HepG2 (cell line): Measurements from ENCODE around the gene NPW. TPM values are rescaled to one million over a fixed set of nuclear protein-coding genes. Genes with fewer than 3 reads are reported as not detected.

ENCODE experiments used
- ATAC-seq: fragments of 200-7000 bp; cut with Tn5 transposase; 3 replicates; pipeline ENCODE4 v1.9.1; 2020; ENCODE audit warnings: mild to moderate bottlenecking, moderate library complexity
- BruUV-seq: library from RNA; stranded (reverse); fragments of 400-500 nt; replicated peaks from 2 replicates; lab custom pipeline; 2021; lab: Mats Ljungman, UMichigan
- CTCF ChIA-PET: fragments of 300-600 bp; formaldehyde crosslinking; extraction: SDS; loops from one replicate; lab custom pipeline; 2021; ENCODE audit warnings: low total read pairs, inconsistent platforms, low intra/inter-chr PET ratio; lab: Yijun Ruan, JAX
- POLR2A ChIA-PET: fragments of 350-600 bp; sonication (Branson Sonifier 250); formaldehyde crosslinking; loops from one replicate; lab custom pipeline; 2020; ENCODE audit warnings: antibody characterized with exemption, inconsistent platforms; lab: Yijun Ruan, JAX
- DNase-seq: peaks from one replicate; pipeline ENCODE4 v3.0.0-alpha.2; 2015; ENCODE audit warnings: low spot score
- FAIRE-seq: peaks from 3 replicates; lab custom pipeline; 2011; peaks lifted over from hg19 to GRCh38; lab: Jason Lieb, UNC
- H2AFZ ChIP-seq: one replicate; pipeline ENCODE4 v1.6.1; 2011; ENCODE audit warnings: low read length, inconsistent platforms
- H3K27ac ChIP-seq: fragments of 300-600 bp; 3 replicates; pipeline ENCODE4 v1.8.0; 2011; ENCODE audit warnings: mixed run types, mild to moderate bottlenecking, mixed read lengths, low read length, inconsistent platforms; ENCODE audit not compliant: insufficient read depth; ENCODE audit errors: extremely low read length
- H3K27me3 ChIP-seq, 2 experiments: fragments of 200-600 bp in 1 of 2; 2 replicates in 1 of 2; 3 replicates in 1 of 2; pipeline versions ENCODE4 v1.6.0 to v1.8.0; 2011; ENCODE audit warnings: low read length in 2 of 2, mild to moderate bottlenecking in 2 of 2, moderate library complexity in 2 of 2, inconsistent platforms in 1 of 2; ENCODE audit not compliant: insufficient read depth in 2 of 2, control insufficient read depth in 1 of 2
- H3K36me3 ChIP-seq, 2 experiments: fragments of 200-600 bp in 1 of 2; replicated peaks in 1 of 2; 2 replicates in 1 of 2; 3 replicates in 1 of 2; pipeline versions ENCODE4 v1.5.1 to v1.8.0; 2011; ENCODE audit warnings: low read length in 2 of 2, inconsistent platforms in 1 of 2; ENCODE audit not compliant: insufficient read depth in 2 of 2, control insufficient read depth in 1 of 2
- H3K4me1 ChIP-seq: 2 replicates; pipeline ENCODE4 v1.5.1; 2012; ENCODE audit warnings: low read length, inconsistent platforms; ENCODE audit not compliant: insufficient read depth
- H3K4me2 ChIP-seq: 2 replicates; pipeline ENCODE4 v1.6.0; 2011; ENCODE audit warnings: low read depth, low read length, inconsistent platforms
- H3K4me3 ChIP-seq, 3 experiments: fragments of 200-600 bp in 1 of 3; sonication (generic), shearing (Covaris generic) in 1 of 3; replicated peaks in 1 of 3; 2 replicates each; pipeline ENCODE4 v1.5.1; 2011 to 2016; ENCODE audit warnings: low read length in 3 of 3, inconsistent platforms in 2 of 3, low read depth in 2 of 3, mild to moderate bottlenecking in 2 of 3, control low read depth in 1 of 3, mixed read lengths in 1 of 3; ENCODE audit not compliant: insufficient read depth in 1 of 3
- H3K79me2 ChIP-seq: one replicate; pipeline ENCODE4 v1.6.1; 2011; ENCODE audit warnings: low read length, inconsistent platforms; ENCODE audit not compliant: insufficient read depth
- H3K9ac ChIP-seq: 2 replicates; pipeline ENCODE4 v1.6.0; 2011; ENCODE audit warnings: mild to moderate bottlenecking, low read depth, low read length, inconsistent platforms; ENCODE audit not compliant: insufficient read depth
- H3K9me3 ChIP-seq: 2 replicates; pipeline ENCODE4 v1.5.1; 2012; ENCODE audit warnings: mild to moderate bottlenecking, low read length
- H4K20me1 ChIP-seq: 2 replicates; pipeline ENCODE4 v1.6.0; 2011; ENCODE audit warnings: inconsistent platforms, mild to moderate bottlenecking, low read length, moderate library complexity; ENCODE audit not compliant: insufficient read depth
- DR1 ChIP-seq: sonication (generic); formaldehyde crosslinking; IDR thresholded peaks from 2 replicates; pipeline ENCODE4 v1.8.0; 2021; ENCODE audit warnings: mild to moderate bottlenecking, missing genetic modification reagents, inconsistent platforms
- GABPA ChIP-seq, 2 experiments: IDR thresholded peaks; 2 replicates each; pipeline ENCODE4 v1.6.1; 2011 to 2016; ENCODE audit warnings: low read depth in 2 of 2, low read length in 1 of 2, missing biosample characterization in 1 of 2, missing genetic modification characterization in 1 of 2
- HDAC1 ChIP-seq: sonication (generic); formaldehyde crosslinking; IDR thresholded peaks from 2 replicates; pipeline ENCODE4 v1.5.1; 2020; ENCODE audit warnings: mild to moderate bottlenecking, missing genetic modification reagents
- HNRNPH1 ChIP-seq: fragments of 200-400 bp; formaldehyde crosslinking; optimal IDR thresholded peaks from 2 replicates; pipeline ENCODE3; 2017; ENCODE audit warnings: mild to moderate bottlenecking, low read depth, low read length
- HOXA9 ChIP-seq: sonication (generic); formaldehyde crosslinking; IDR thresholded peaks from 2 replicates; pipeline ENCODE4 v1.8.1; 2022; ENCODE audit warnings: missing genetic modification reagents, mild to moderate bottlenecking, moderate library complexity, borderline replicate concordance
- TARDBP ChIP-seq: sonication (generic); formaldehyde crosslinking; IDR thresholded peaks from 2 replicates; pipeline ENCODE4 v1.8.0; 2022; ENCODE audit warnings: mild to moderate bottlenecking, missing genetic modification reagents
- ZNF326 ChIP-seq: sonication (generic); formaldehyde crosslinking; IDR thresholded peaks from 2 replicates; pipeline ENCODE4 v1.4.0; 2020; ENCODE audit warnings: missing genetic modification reagents, borderline replicate concordance
- ZNF652 ChIP-seq: IDR thresholded peaks from 2 replicates; pipeline ENCODE4 v1.6.1; 2016; ENCODE audit warnings: low read depth, borderline replicate concordance
- ZNF674 ChIP-seq: sonication (generic); formaldehyde crosslinking; IDR thresholded peaks from 2 replicates; pipeline ENCODE4 v1.5.0; 2020; ENCODE audit warnings: low read depth, mild to moderate bottlenecking, missing genetic modification reagents
- ZNF737 ChIP-seq: sonication (generic); formaldehyde crosslinking; IDR thresholded peaks from 2 replicates; pipeline ENCODE4 v1.5.0; 2020; ENCODE audit warnings: missing genetic modification reagents, mild to moderate bottlenecking, borderline replicate concordance
- ZNF850 ChIP-seq: sonication (generic); formaldehyde crosslinking; conservative IDR thresholded peaks from 2 replicates; pipeline ENCODE4 v1.9.0; 2021; ENCODE audit warnings: mild to moderate bottlenecking, missing genetic modification reagents
- ZSCAN29 ChIP-seq: sonication (generic); formaldehyde crosslinking; conservative IDR thresholded peaks from 2 replicates; pipeline ENCODE4 v1.4.0; 2020; ENCODE audit warnings: mild to moderate bottlenecking, missing genetic modification reagents
- WGBS: methylation state at CpG from one replicate; pipeline ENCODE4 v1.1.6; 2017; ENCODE audit warnings: low lambda C conversion rate; 5-methylcytosine and 5-hydroxymethylcytosine counted together
- in situ Hi-C: cut with HindIII; loops from 2 replicates; pipeline ENCODE4 v1.10.0; 2017; ENCODE audit warnings: low pct_unique_long_range_greater_than_20kb; ENCODE audit not compliant: extremely low pct_ligation_motif_present
- intact Hi-C: fragments of 100-400 bp; cut with micrococcal nuclease; formaldehyde crosslinking; loops from one replicate; pipeline ENCODE4 v1.10.0; 2022; ENCODE audit not compliant: unreplicated experiment
- polyA plus RNA-seq, 8 experiments: library from polyadenylated mRNA; depleted of rRNA in 3 of 8; stranded (reverse) in 7 of 8; unstranded in 1 of 8; fragments of >200 nt; fragmentation: Illumina TruSeq in 4 of 8; extraction: Trizol in 4 of 8; gene quantifications; 2 replicates each; pipeline versions ENCODE4 v1.2.1 to v1.2.3, GENCODE V29; 2011 to 2016; ENCODE audit warnings: low read depth in 4 of 8, missing spikeins in 1 of 8, mixed read lengths in 1 of 8; ENCODE audit not compliant: insufficient read depth in 1 of 8
- total RNA-seq, 5 experiments: library from RNA; depleted of rRNA; stranded (reverse); fragments of >200 nt; fragmentation: Illumina TruSeq; extraction: Trizol; gene quantifications; 2 replicates each; pipeline ENCODE4 v1.2.3, GENCODE V29; 2016; ENCODE audit warnings: low read depth in 1 of 5
- TF ChIP-seq, protein P1 (sequence below): sonication (generic); formaldehyde crosslinking; IDR thresholded peaks from 2 replicates; pipeline ENCODE4 v1.4.0; 2020; ENCODE audit warnings: mild to moderate bottlenecking, low read depth, missing genetic modification reagents
- TF ChIP-seq, protein P2 (sequence below): sonication (generic); formaldehyde crosslinking; IDR thresholded peaks from 2 replicates; pipeline ENCODE4 v1.4.0; 2020; ENCODE audit warnings: low read depth, mild to moderate bottlenecking, missing genetic modification reagents
- TF ChIP-seq, protein P3 (sequence below): sonication (generic); formaldehyde crosslinking; IDR thresholded peaks from 2 replicates; pipeline ENCODE4 v1.5.0; 2020; ENCODE audit warnings: missing genetic modification reagents, mild to moderate bottlenecking, borderline replicate concordance

NPW gene
- total and polyA plus RNA-seq, 2 of the 13 experiments (the other 11 are each of a cell fraction or from before 2014, with no cell fraction given), result 0.24 to 0.97 TPM

DNA sequence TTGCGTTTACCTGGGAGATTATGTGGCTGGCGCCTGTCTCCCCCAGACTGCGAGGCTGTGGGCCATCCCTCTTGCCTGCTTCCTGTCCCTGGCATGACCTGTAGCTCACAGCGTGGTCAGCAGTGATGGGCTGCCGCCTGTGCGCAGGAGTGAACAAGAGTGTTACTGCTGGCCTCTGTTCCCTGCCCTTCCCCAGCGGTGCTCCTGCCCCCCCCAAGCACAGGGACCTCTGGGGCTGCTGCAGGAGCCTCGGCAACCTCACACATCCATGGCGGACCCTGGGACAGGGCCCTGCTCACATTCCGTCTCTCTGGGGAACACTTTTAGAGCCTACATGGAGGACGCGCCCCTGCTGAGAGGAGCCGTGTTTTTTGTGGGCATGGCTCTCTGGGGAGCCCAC is 38.8 kb downstream of the NPW start:
- no peak for DNase-seq
- H3K4me3 ChIP-seq, result no peak overlapping the region
- H4K20me1 ChIP-seq, result no peaks in the 10 kb centered on the region
- peaks cover 12 to 13% of the 10 kb centered on the region in 2 experiments; a peak in 3 of 5 replicates for H3K36me3 ChIP-seq
- intact Hi-C loops, result no loop called here
- 93% methylated on average over 12 of the region's 13 CpGs for WGBS
- H3K27me3 ChIP-seq, result no peaks in the 10 kb centered on the region
- H2AFZ ChIP-seq, result no peak overlapping the region
- H3K4me2 ChIP-seq, result no peak overlapping the region
- POLR2A ChIA-PET, result no interaction called here
- no peak for FAIRE-seq
- no peaks in the 10 kb centered on the region for H3K4me1 ChIP-seq
- ATAC-seq, result no peak
- no peak for TF ChIP-seq TARDBP (CRISPR knock-in tag)
- TF ChIP-seq, protein P1, sequence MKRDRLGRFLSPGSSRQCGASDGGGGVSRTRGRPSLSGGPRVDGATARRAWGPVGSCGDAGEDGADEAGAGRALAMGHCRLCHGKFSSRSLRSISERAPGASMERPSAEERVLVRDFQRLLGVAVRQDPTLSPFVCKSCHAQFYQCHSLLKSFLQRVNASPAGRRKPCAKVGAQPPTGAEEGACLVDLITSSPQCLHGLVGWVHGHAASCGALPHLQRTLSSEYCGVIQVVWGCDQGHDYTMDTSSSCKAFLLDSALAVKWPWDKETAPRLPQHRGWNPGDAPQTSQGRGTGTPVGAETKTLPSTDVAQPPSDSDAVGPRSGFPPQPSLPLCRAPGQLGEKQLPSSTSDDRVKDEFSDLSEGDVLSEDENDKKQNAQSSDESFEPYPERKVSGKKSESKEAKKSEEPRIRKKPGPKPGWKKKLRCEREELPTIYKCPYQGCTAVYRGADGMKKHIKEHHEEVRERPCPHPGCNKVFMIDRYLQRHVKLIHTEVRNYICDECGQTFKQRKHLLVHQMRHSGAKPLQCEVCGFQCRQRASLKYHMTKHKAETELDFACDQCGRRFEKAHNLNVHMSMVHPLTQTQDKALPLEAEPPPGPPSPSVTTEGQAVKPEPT (CRISPR knock-in tag), result no peak
- TF ChIP-seq, all 625 proteins: peak for 0
- CTCF ChIA-PET, result no interaction called here
- in situ Hi-C loops, result loop anchor here (5.0 kb wide), 1 partner anchor 36 kb away; no protein-coding TSS in a partner anchor
- no TSS peak for BruUV-seq
- H3K9me3 ChIP-seq, result no peaks in the 10 kb centered on the region
- H3K27ac ChIP-seq, result no peak overlapping the region
- H3K9ac ChIP-seq, result no peak overlapping the region
- no peaks in the 10 kb centered on the region for H3K79me2 ChIP-seq

DNA sequence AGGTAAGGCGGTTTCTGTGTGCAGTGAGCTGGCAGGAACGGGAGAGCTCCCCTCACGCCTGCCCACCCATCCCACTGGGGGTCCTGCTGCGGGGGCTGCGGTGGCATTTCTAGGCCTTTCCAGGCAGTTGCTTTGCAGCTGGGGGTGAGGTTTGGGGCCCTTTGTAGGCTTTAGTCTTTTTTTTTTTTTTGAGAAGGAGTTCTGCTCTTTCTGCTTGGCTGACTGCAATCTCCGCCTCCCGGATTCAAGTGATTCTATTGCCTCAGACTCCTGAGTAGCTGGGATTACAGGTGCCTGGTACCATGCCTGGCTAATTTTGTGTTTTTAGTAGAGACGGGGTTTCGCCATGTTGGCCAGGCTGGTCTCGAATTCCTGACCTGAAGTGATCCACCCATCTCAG is 39.3 kb downstream of the NPW start:
- Histone ChIP-seq H4K20me1 (no peaks in the 10 kb centered on the region), H3K27me3 (no peaks in the 10 kb centered on the region), H3K9ac (no peak overlapping the region), H3K4me1 (no peaks in the 10 kb centered on the region), H3K79me2 (no peaks in the 10 kb centered on the region), H3K4me3 (no peak overlapping the region), H3K27ac (no peak overlapping the region), H3K36me3 (peaks cover 8 to 9% of the 10 kb centered on the region in 2 experiments; a peak in 3 of 5 replicates), H2AFZ (no peak overlapping the region), H3K9me3 (no peaks in the 10 kb centered on the region), H3K4me2 (no peak overlapping the region)
- in situ Hi-C loops, result loop anchor here (5.0 kb wide), 1 partner anchor 37 kb away; no protein-coding TSS in a partner anchor
- ATAC-seq (no peak), FAIRE-seq (no peak), DNase-seq (no peak)
- intact Hi-C loops, result no loop called here
- ChIA-PET POLR2A (no interaction called here), CTCF (no interaction called here)
- BruUV-seq, result no TSS peak
- WGBS, result 91% methylated on average over 8 of the region's 10 CpGs
- no peak for TF ChIP-seq HDAC1 (CRISPR knock-in tag)
- TF ChIP-seq, protein P2, sequence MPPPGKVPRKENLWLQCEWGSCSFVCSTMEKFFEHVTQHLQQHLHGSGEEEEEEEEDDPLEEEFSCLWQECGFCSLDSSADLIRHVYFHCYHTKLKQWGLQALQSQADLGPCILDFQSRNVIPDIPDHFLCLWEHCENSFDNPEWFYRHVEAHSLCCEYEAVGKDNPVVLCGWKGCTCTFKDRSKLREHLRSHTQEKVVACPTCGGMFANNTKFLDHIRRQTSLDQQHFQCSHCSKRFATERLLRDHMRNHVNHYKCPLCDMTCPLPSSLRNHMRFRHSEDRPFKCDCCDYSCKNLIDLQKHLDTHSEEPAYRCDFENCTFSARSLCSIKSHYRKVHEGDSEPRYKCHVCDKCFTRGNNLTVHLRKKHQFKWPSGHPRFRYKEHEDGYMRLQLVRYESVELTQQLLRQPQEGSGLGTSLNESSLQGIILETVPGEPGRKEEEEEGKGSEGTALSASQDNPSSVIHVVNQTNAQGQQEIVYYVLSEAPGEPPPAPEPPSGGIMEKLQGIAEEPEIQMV (CRISPR knock-in tag), result no peak
- TF ChIP-seq HOXA9, result no peak
- no peak for TF ChIP-seq ZNF326 (CRISPR knock-in tag)
- no peak for TF ChIP-seq ZNF652 (CRISPR knock-in tag)
- TF ChIP-seq ZNF674, result no peak
- no peak for TF ChIP-seq ZSCAN29 (CRISPR knock-in tag)
- TF ChIP-seq GABPA (IDR thresholded peaks at IDR 0.05; ENCODE audit: low read depth, low read length), result no peak
- TF ChIP-seq GABPA (CRISPR knock-in tag; IDR thresholded peaks at IDR 0.05; ENCODE audit: low read depth), result no peak
- TF ChIP-seq, protein P3, sequence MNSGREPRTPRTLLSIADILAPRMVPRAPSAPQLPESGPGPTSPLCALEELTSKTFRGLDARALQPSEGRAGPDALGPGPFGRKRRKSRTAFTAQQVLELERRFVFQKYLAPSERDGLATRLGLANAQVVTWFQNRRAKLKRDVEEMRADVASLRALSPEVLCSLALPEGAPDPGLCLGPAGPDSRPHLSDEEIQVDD (CRISPR knock-in tag), result no peak
- no peak for TF ChIP-seq ZNF850
- TF ChIP-seq ZNF737 (CRISPR knock-in tag), result no peak
- no peak for TF ChIP-seq HNRNPH1
- TF ChIP-seq DR1 (CRISPR knock-in tag), result no peak
